HepG2 (cell line): Measurements from ENCODE around the gene M1AP. TPM values are rescaled to one million over a fixed set of nuclear protein-coding genes. Genes with fewer than 3 reads are reported as not detected.
A peak's percentile ranks its signal among the peaks of the same experiment; 100 is the strongest.

Source experiments
- ATAC-seq: fragments of 200-7000 bp; cut with Tn5 transposase; 3 replicates; pipeline ENCODE4 v1.9.1; 2020; ENCODE audit warnings: mild to moderate bottlenecking, moderate library complexity
- BruUV-seq: library from RNA; stranded (reverse); fragments of 400-500 nt; replicated peaks from 2 replicates; lab custom pipeline; 2021; lab: Mats Ljungman, UMichigan
- CTCF ChIA-PET: fragments of 300-600 bp; formaldehyde crosslinking; extraction: SDS; loops from one replicate; lab custom pipeline; 2021; ENCODE audit warnings: low total read pairs, inconsistent platforms, low intra/inter-chr PET ratio; lab: Yijun Ruan, JAX
- POLR2A ChIA-PET: fragments of 350-600 bp; sonication (Branson Sonifier 250); formaldehyde crosslinking; loops from one replicate; lab custom pipeline; 2020; ENCODE audit warnings: antibody characterized with exemption, inconsistent platforms; lab: Yijun Ruan, JAX
- DNase-seq: peaks from one replicate; pipeline ENCODE4 v3.0.0-alpha.2; 2015; ENCODE audit warnings: low spot score
- FAIRE-seq: peaks from 3 replicates; lab custom pipeline; 2011; peaks lifted over from hg19 to GRCh38; lab: Jason Lieb, UNC
- H2AFZ ChIP-seq: one replicate; pipeline ENCODE4 v1.6.1; 2011; ENCODE audit warnings: low read length, inconsistent platforms
- H3K27ac ChIP-seq: fragments of 300-600 bp; 3 replicates; pipeline ENCODE4 v1.8.0; 2011; ENCODE audit warnings: mixed run types, mild to moderate bottlenecking, mixed read lengths, low read length, inconsistent platforms; ENCODE audit not compliant: insufficient read depth; ENCODE audit errors: extremely low read length
- H3K27me3 ChIP-seq, 2 experiments: fragments of 200-600 bp in 1 of 2; 2 replicates in 1 of 2; 3 replicates in 1 of 2; pipeline versions ENCODE4 v1.6.0 to v1.8.0; 2011; ENCODE audit warnings: low read length in 2 of 2, mild to moderate bottlenecking in 2 of 2, moderate library complexity in 2 of 2, inconsistent platforms in 1 of 2; ENCODE audit not compliant: insufficient read depth in 2 of 2, control insufficient read depth in 1 of 2
- H3K36me3 ChIP-seq, 2 experiments: fragments of 200-600 bp in 1 of 2; replicated peaks in 1 of 2; 2 replicates in 1 of 2; 3 replicates in 1 of 2; pipeline versions ENCODE4 v1.5.1 to v1.8.0; 2011; ENCODE audit warnings: low read length in 2 of 2, inconsistent platforms in 1 of 2; ENCODE audit not compliant: insufficient read depth in 2 of 2, control insufficient read depth in 1 of 2
- H3K4me1 ChIP-seq: 2 replicates; pipeline ENCODE4 v1.5.1; 2012; ENCODE audit warnings: low read length, inconsistent platforms; ENCODE audit not compliant: insufficient read depth
- H3K4me2 ChIP-seq: 2 replicates; pipeline ENCODE4 v1.6.0; 2011; ENCODE audit warnings: low read depth, low read length, inconsistent platforms
- H3K4me3 ChIP-seq, 3 experiments: fragments of 200-600 bp in 1 of 3; sonication (generic), shearing (Covaris generic) in 1 of 3; replicated peaks in 1 of 3; 2 replicates each; pipeline ENCODE4 v1.5.1; 2011 to 2016; ENCODE audit warnings: low read length in 3 of 3, inconsistent platforms in 2 of 3, low read depth in 2 of 3, mild to moderate bottlenecking in 2 of 3, control low read depth in 1 of 3, mixed read lengths in 1 of 3; ENCODE audit not compliant: insufficient read depth in 1 of 3
- H3K79me2 ChIP-seq: one replicate; pipeline ENCODE4 v1.6.1; 2011; ENCODE audit warnings: low read length, inconsistent platforms; ENCODE audit not compliant: insufficient read depth
- H3K9ac ChIP-seq: 2 replicates; pipeline ENCODE4 v1.6.0; 2011; ENCODE audit warnings: mild to moderate bottlenecking, low read depth, low read length, inconsistent platforms; ENCODE audit not compliant: insufficient read depth
- H3K9me3 ChIP-seq: 2 replicates; pipeline ENCODE4 v1.5.1; 2012; ENCODE audit warnings: mild to moderate bottlenecking, low read length
- H4K20me1 ChIP-seq: 2 replicates; pipeline ENCODE4 v1.6.0; 2011; ENCODE audit warnings: inconsistent platforms, mild to moderate bottlenecking, low read length, moderate library complexity; ENCODE audit not compliant: insufficient read depth
- AKAP8 ChIP-seq: sonication (generic); formaldehyde crosslinking; IDR thresholded peaks from 2 replicates; pipeline ENCODE4 v1.5.1; 2020; ENCODE audit warnings: mild to moderate bottlenecking, missing genetic modification reagents
- HIVEP1 ChIP-seq: sonication (generic); formaldehyde crosslinking; IDR thresholded peaks from 2 replicates; pipeline ENCODE4 v1.4.0; 2020; ENCODE audit warnings: mild to moderate bottlenecking, missing genetic modification reagents
- MED13 ChIP-seq: sonication (generic); formaldehyde crosslinking; IDR thresholded peaks from 2 replicates; pipeline ENCODE4 v1.5.0; 2020; ENCODE audit warnings: missing genetic modification reagents
- NAIF1 ChIP-seq: sonication (generic); formaldehyde crosslinking; IDR thresholded peaks from 2 replicates; pipeline ENCODE4 v1.5.0; 2020; ENCODE audit warnings: mild to moderate bottlenecking, missing genetic modification reagents, borderline replicate concordance
- SMYD3 ChIP-seq: sonication (generic); formaldehyde crosslinking; IDR thresholded peaks from 2 replicates; pipeline ENCODE4 v1.8.1; 2023; ENCODE audit warnings: mild to moderate bottlenecking, missing genetic modification reagents
- ZNF230 ChIP-seq: sonication (generic); formaldehyde crosslinking; IDR thresholded peaks from 2 replicates; pipeline ENCODE4 v1.4.0; 2020; ENCODE audit warnings: mild to moderate bottlenecking, missing genetic modification reagents
- ZNF24 ChIP-seq: fragments of 450-650 bp; IDR thresholded peaks from 2 replicates; pipeline ENCODE4 v1.6.1; 2017; ENCODE audit warnings: antibody characterized with exemption, mild to moderate bottlenecking
- ZNF329 ChIP-seq: sonication (generic); formaldehyde crosslinking; IDR thresholded peaks from 2 replicates; pipeline ENCODE4 v1.9.0; 2021; ENCODE audit warnings: low read depth, mild to moderate bottlenecking, missing genetic modification reagents
- ZNF556 ChIP-seq: sonication (generic); formaldehyde crosslinking; IDR thresholded peaks from 2 replicates; pipeline ENCODE4 v1.4.0; 2020; ENCODE audit warnings: mild to moderate bottlenecking, missing genetic modification reagents, borderline replicate concordance
- ZNF629 ChIP-seq: sonication (generic); formaldehyde crosslinking; conservative IDR thresholded peaks from 2 replicates; pipeline ENCODE4 v1.5.0; 2020; ENCODE audit warnings: missing genetic modification reagents
- ZNF660 ChIP-seq: sonication (generic); formaldehyde crosslinking; IDR thresholded peaks from 2 replicates; pipeline ENCODE4 v1.5.1; 2020; ENCODE audit warnings: mild to moderate bottlenecking, low read depth, missing genetic modification reagents, borderline replicate concordance
- WGBS: methylation state at CpG from one replicate; pipeline ENCODE4 v1.1.6; 2017; ENCODE audit warnings: low lambda C conversion rate; 5-methylcytosine and 5-hydroxymethylcytosine counted together
- in situ Hi-C: cut with HindIII; loops from 2 replicates; pipeline ENCODE4 v1.10.0; 2017; ENCODE audit warnings: low pct_unique_long_range_greater_than_20kb; ENCODE audit not compliant: extremely low pct_ligation_motif_present
- intact Hi-C: fragments of 100-400 bp; cut with micrococcal nuclease; formaldehyde crosslinking; loops from one replicate; pipeline ENCODE4 v1.10.0; 2022; ENCODE audit not compliant: unreplicated experiment
- polyA plus RNA-seq, 8 experiments: library from polyadenylated mRNA; depleted of rRNA in 3 of 8; stranded (reverse) in 7 of 8; unstranded in 1 of 8; fragments of >200 nt; fragmentation: Illumina TruSeq in 4 of 8; extraction: Trizol in 4 of 8; gene quantifications; 2 replicates each; pipeline versions ENCODE4 v1.2.1 to v1.2.3, GENCODE V29; 2011 to 2016; ENCODE audit warnings: low read depth in 4 of 8, missing spikeins in 1 of 8, mixed read lengths in 1 of 8; ENCODE audit not compliant: insufficient read depth in 1 of 8
- total RNA-seq, 5 experiments: library from RNA; depleted of rRNA; stranded (reverse); fragments of >200 nt; fragmentation: Illumina TruSeq; extraction: Trizol; gene quantifications; 2 replicates each; pipeline ENCODE4 v1.2.3, GENCODE V29; 2016; ENCODE audit warnings: low read depth in 1 of 5
- TF ChIP-seq, protein P1 (sequence below): sonication (generic); formaldehyde crosslinking; IDR thresholded peaks from 2 replicates; pipeline ENCODE4 v1.4.0; 2020; ENCODE audit warnings: missing genetic modification reagents
- TF ChIP-seq, protein P2 (sequence below): sonication (generic); formaldehyde crosslinking; IDR thresholded peaks from 2 replicates; pipeline ENCODE4 v1.4.0; 2020; ENCODE audit warnings: missing genetic modification reagents
- TF ChIP-seq, protein P3 (sequence below): sonication (generic); formaldehyde crosslinking; IDR thresholded peaks from 2 replicates; pipeline ENCODE4 v1.5.0; 2020; ENCODE audit warnings: mild to moderate bottlenecking, missing genetic modification reagents

The M1AP gene
- total and polyA plus RNA-seq, 2 of the 13 experiments (the other 11 are each of a cell fraction or from before 2014, with no cell fraction given): not detected

DNA sequence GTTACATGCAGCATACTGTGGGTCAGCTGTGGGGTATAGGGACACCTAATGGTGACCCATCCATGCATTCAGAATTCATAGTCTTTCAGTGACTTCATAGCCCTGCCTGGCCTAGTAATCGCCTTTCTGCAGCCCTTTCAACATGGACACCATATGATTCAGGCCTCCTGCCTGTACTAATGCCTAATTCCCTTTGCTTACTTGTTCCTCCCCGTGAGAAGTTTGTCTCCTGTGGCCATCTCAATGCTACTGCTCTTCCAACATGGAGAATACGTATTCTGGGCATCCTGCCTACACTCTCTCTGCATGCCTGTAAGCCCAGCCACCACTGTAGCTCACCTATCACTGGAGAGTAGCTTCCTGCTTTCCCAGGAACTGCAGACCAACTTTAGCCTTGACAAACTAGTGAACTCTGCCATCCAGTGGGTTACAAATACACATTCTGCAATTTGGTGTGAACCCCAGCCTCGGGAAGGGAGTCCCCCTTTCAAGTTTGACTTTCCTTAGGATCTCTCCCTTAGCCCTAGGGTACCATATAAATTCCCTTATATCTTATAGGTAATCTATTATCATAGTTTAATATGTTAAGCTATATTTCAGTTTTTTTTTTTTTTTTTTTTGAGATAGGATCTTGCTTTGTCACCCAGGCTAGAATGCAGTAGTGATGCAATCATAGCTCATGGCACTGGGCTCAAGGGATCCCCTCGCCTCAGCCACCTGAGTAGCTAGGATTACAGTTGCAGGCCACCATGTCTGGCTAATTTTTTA is 22.3 kb downstream of the M1AP start:
- no TSS peak for BruUV-seq
- ATAC-seq: peak; percentile 68
- 4% methylated on average over 5 of the region's 5 CpGs for WGBS
- FAIRE-seq: no peak
- peak overlapping the region; percentile 89 for H2AFZ ChIP-seq
- H3K9me3 ChIP-seq: no peaks in the 10 kb centered on the region
- no peaks in the 10 kb centered on the region for H3K4me1 ChIP-seq
- H3K27me3 ChIP-seq: peaks cover 0 to 5% of the 10 kb centered on the region in 2 experiments; a peak in 1 of 5 replicates
- peak overlapping the region; percentile 43; the same call in 1 of the 2 replicates for H3K4me2 ChIP-seq
- H3K27ac ChIP-seq: no peak overlapping the region
- in situ Hi-C loops: no loop called here
- DNase-seq: no peak
- no peak overlapping the region for H3K9ac ChIP-seq
- ChIA-PET POLR2A (no interaction called here), CTCF (no interaction called here)
- H3K36me3 ChIP-seq: no peaks in the 10 kb centered on the region
- H3K79me2 ChIP-seq: no peaks in the 10 kb centered on the region
- intact Hi-C loops: no loop called here
- H3K4me3 ChIP-seq: no peak overlapping the region
- H4K20me1 ChIP-seq: no peaks in the 10 kb centered on the region
- TF ChIP-seq ZNF230 (no peak), SMYD3 (CRISPR knock-in tag) (no peak), ZNF629 (no peak), ZNF329 (CRISPR knock-in tag) (no peak), ZNF556 (CRISPR knock-in tag) (no peak), ZNF660 (CRISPR knock-in tag) (no peak), ZNF24 (no peak), MED13 (CRISPR knock-in tag) (no peak), HIVEP1 (no peak), NAIF1 (CRISPR knock-in tag) (no peak), AKAP8 (no peak)
- TF ChIP-seq, protein P1, sequence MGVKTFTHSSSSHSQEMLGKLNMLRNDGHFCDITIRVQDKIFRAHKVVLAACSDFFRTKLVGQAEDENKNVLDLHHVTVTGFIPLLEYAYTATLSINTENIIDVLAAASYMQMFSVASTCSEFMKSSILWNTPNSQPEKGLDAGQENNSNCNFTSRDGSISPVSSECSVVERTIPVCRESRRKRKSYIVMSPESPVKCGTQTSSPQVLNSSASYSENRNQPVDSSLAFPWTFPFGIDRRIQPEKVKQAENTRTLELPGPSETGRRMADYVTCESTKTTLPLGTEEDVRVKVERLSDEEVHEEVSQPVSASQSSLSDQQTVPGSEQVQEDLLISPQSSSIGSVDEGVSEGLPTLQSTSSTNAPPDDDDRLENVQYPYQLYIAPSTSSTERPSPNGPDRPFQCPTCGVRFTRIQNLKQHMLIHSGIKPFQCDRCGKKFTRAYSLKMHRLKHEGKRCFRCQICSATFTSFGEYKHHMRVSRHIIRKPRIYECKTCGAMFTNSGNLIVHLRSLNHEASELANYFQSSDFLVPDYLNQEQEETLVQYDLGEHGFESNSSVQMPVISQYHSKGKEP (CRISPR knock-in tag): no peak
- TF ChIP-seq, protein P2, sequence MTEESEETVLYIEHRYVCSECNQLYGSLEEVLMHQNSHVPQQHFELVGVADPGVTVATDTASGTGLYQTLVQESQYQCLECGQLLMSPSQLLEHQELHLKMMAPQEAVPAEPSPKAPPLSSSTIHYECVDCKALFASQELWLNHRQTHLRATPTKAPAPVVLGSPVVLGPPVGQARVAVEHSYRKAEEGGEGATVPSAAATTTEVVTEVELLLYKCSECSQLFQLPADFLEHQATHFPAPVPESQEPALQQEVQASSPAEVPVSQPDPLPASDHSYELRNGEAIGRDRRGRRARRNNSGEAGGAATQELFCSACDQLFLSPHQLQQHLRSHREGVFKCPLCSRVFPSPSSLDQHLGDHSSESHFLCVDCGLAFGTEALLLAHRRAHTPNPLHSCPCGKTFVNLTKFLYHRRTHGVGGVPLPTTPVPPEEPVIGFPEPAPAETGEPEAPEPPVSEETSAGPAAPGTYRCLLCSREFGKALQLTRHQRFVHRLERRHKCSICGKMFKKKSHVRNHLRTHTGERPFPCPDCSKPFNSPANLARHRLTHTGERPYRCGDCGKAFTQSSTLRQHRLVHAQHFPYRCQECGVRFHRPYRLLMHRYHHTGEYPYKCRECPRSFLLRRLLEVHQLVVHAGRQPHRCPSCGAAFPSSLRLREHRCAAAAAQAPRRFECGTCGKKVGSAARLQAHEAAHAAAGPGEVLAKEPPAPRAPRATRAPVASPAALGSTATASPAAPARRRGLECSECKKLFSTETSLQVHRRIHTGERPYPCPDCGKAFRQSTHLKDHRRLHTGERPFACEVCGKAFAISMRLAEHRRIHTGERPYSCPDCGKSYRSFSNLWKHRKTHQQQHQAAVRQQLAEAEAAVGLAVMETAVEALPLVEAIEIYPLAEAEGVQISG (CRISPR knock-in tag): 0 out of 2 replicates have a peak, but pooled peaks have one; percentile 23
- TF ChIP-seq, protein P3, sequence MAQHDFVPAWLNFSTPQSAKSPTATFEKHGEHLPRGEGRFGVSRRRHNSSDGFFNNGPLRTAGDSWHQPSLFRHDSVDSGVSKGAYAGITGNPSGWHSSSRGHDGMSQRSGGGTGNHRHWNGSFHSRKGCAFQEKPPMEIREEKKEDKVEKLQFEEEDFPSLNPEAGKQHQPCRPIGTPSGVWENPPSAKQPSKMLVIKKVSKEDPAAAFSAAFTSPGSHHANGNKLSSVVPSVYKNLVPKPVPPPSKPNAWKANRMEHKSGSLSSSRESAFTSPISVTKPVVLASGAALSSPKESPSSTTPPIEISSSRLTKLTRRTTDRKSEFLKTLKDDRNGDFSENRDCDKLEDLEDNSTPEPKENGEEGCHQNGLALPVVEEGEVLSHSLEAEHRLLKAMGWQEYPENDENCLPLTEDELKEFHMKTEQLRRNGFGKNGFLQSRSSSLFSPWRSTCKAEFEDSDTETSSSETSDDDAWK (CRISPR knock-in tag): no peak
